A549 (cell line): ENCODE results near the gene VIPR2. TPM values are rescaled to one million over a fixed set of nuclear protein-coding genes. Genes with fewer than 3 reads are reported as not detected.
A peak's percentile ranks its signal among the peaks of the same experiment; 100 is the strongest.

Experiments used
- ATAC-seq, 2 experiments: fragments of 200-7000 bp in 1 of 2; fragments of >200 bp in 1 of 2; cut with Nextera tagmentation in 1 of 2; cut with Tn5 transposase in 1 of 2; 3 replicates each; pipeline versions ENCODE4 v1.8.0 to v1.9.1; 2018 to 2020; ENCODE audit warnings: mild to moderate bottlenecking in 1 of 2, moderate library complexity in 1 of 2
- CTCF ChIA-PET: fragments of 300-600 bp; sonication (Branson Sonifier 250); formaldehyde crosslinking; extraction: SDS; loops from one replicate; lab custom pipeline; 2021; ENCODE audit warnings: antibody characterized with exemption, inconsistent platforms; lab: Yijun Ruan, JAX
- POLR2A ChIA-PET: fragments of 350-600 bp; formaldehyde crosslinking; extraction: SDS; loops from one replicate; lab custom pipeline; 2021; ENCODE audit warnings: antibody characterized with exemption, inconsistent platforms; lab: Yijun Ruan, JAX
- DNase-seq, 2 experiments: peaks; one replicate each; pipeline versions ENCODE4 v3.0.0 to v3.0.0-alpha.2; 2011 to 2016; ENCODE audit warnings: low read depth in 1 of 2, low spot score in 1 of 2
- FAIRE-seq: peaks from 2 replicates; lab custom pipeline; 2011; peaks lifted over from hg19 to GRCh38; lab: Jason Lieb, UNC
- H3K27ac ChIP-seq, 2 experiments: fragments of >200 bp; sonication (Bioruptor Twin); formaldehyde crosslinking; 3 replicates each; pipeline ENCODE4 v1.5.1; 2016 to 2017
- H3K4me1 ChIP-seq: fragments of >200 bp; sonication (Bioruptor Twin); formaldehyde crosslinking; 3 replicates; pipeline ENCODE4 v1.6.1; 2016
- H3K4me2 ChIP-seq: fragments of >200 bp; sonication (Bioruptor Twin); formaldehyde crosslinking; 3 replicates; pipeline ENCODE4 v1.6.1; 2016
- H3K4me3 ChIP-seq: fragments of >200 bp; sonication (Bioruptor Twin); formaldehyde crosslinking; 3 replicates; pipeline ENCODE4 v1.5.1; 2016
- H3K9me3 ChIP-seq: fragments of >200 bp; sonication (Bioruptor Twin); formaldehyde crosslinking; 3 replicates; pipeline ENCODE4 v1.6.1; 2016
- CEBPB ChIP-seq, 2 experiments: fragments of >200 bp in 1 of 2; sonication (Bioruptor Twin) in 1 of 2; formaldehyde crosslinking in 1 of 2; IDR thresholded peaks; 2 replicates each; pipeline ENCODE4 v1.6.1; 2012 to 2016
- CHD2 ChIP-seq: fragments of 150-350 bp; IDR thresholded peaks from 2 replicates; pipeline ENCODE4 v1.6.1; 2014; ENCODE audit warnings: low read length; ENCODE audit not compliant: partially characterized antibody
- EHMT2 ChIP-seq: fragments of 200-600 bp; sonication (generic); IDR thresholded peaks from 2 replicates; pipeline ENCODE4 v1.6.1; 2016; ENCODE audit warnings: antibody characterized with exemption, low read depth, mild to moderate bottlenecking, moderate library complexity
- FOSB ChIP-seq: fragments of 250-450 bp; sonication (Bioruptor Pico); IDR thresholded peaks from 2 replicates; pipeline ENCODE4 v1.5.0; 2020; ENCODE audit warnings: mild to moderate bottlenecking, moderate library complexity
- FOXS1 ChIP-seq: fragments of 250-450 bp; sonication (Bioruptor Pico); IDR thresholded peaks from 2 replicates; pipeline ENCODE4 v1.5.0; 2020; ENCODE audit warnings: mild to moderate bottlenecking, moderate library complexity
- GATA3 ChIP-seq: IDR thresholded peaks from 2 replicates; pipeline ENCODE4 v1.6.1; 2012; ENCODE audit warnings: borderline replicate concordance
- HDAC2 ChIP-seq: fragments of 200-600 bp; sonication (generic); IDR thresholded peaks from 2 replicates; pipeline ENCODE4 v1.6.1; 2016
- HOXB13 ChIP-seq: fragments of 250-450 bp; sonication (Bioruptor Pico); IDR thresholded peaks from 2 replicates; pipeline ENCODE4 v1.5.0; 2020; ENCODE audit warnings: low read depth, mild to moderate bottlenecking, moderate library complexity
- JUN ChIP-seq, 2 experiments: fragments of >200 bp; sonication (Bioruptor Twin); formaldehyde crosslinking; IDR thresholded peaks; 2 replicates in 1 of 2; 3 replicates in 1 of 2; pipeline ENCODE4 v1.6.1; 2016 to 2017
- KDM5A ChIP-seq: fragments of 200-600 bp; sonication (generic); IDR thresholded peaks from 2 replicates; pipeline ENCODE4 v1.6.1; 2016; ENCODE audit warnings: antibody characterized with exemption, mild to moderate bottlenecking
- MAFK ChIP-seq: fragments of 450-650 bp; IDR thresholded peaks from 2 replicates; pipeline ENCODE4 v1.6.1; 2014; ENCODE audit not compliant: partially characterized antibody
- MAZ ChIP-seq: fragments of 150-350 bp; IDR thresholded peaks from 2 replicates; pipeline ENCODE4 v1.6.1; 2014; ENCODE audit warnings: antibody characterized with exemption, low read depth, low read length, borderline replicate concordance
- NFE2L2 ChIP-seq: fragments of 150-350 bp; conservative IDR thresholded peaks from 2 replicates; pipeline ENCODE4 v1.6.1; 2014; ENCODE audit warnings: low read length
- NR3C1 ChIP-seq: fragments of >200 bp; sonication (Bioruptor Twin); formaldehyde crosslinking; IDR thresholded peaks from 3 replicates; pipeline ENCODE4 v1.6.1; 2017
- PHF8 ChIP-seq: fragments of 200-600 bp; sonication (generic); IDR thresholded peaks from 2 replicates; pipeline ENCODE4 v1.6.1; 2016; ENCODE audit warnings: low read depth, mild to moderate bottlenecking, antibody characterized with exemption, moderate library complexity, borderline replicate concordance
- RAD21 ChIP-seq, 2 experiments: fragments of >200 bp in 1 of 2; sonication (Bioruptor Twin) in 1 of 2; formaldehyde crosslinking in 1 of 2; IDR thresholded peaks in 1 of 2; conservative IDR thresholded peaks in 1 of 2; 2 replicates in 1 of 2; 3 replicates in 1 of 2; pipeline ENCODE4 v1.6.1; 2012 to 2018; ENCODE audit warnings: inconsistent platforms in 1 of 2
- RARB ChIP-seq: fragments of 250-450 bp; sonication (Bioruptor Pico); IDR thresholded peaks from 2 replicates; pipeline ENCODE4 v1.8.0; 2021; ENCODE audit warnings: mild to moderate bottlenecking, moderate library complexity
- RCOR1 ChIP-seq: fragments of 150-350 bp; IDR thresholded peaks from 2 replicates; pipeline ENCODE4 v1.6.1; 2014; ENCODE audit warnings: antibody characterized with exemption, low read length, low read depth
- RNF2 ChIP-seq: fragments of 200-600 bp; sonication (generic); IDR thresholded peaks from 2 replicates; pipeline ENCODE4 v1.6.1; 2016; ENCODE audit warnings: low read depth, mild to moderate bottlenecking, antibody characterized with exemption, moderate library complexity, borderline replicate concordance
- SMC3 ChIP-seq: fragments of >200 bp; sonication (Bioruptor Twin); formaldehyde crosslinking; IDR thresholded peaks from 3 replicates; pipeline ENCODE4 v1.6.1; 2018; ENCODE audit warnings: inconsistent platforms
- ZSCAN20 ChIP-seq: fragments of 250-450 bp; sonication (Bioruptor Pico); IDR thresholded peaks from 2 replicates; pipeline ENCODE4 v1.8.0; 2022; ENCODE audit warnings: mild to moderate bottlenecking, moderate library complexity
- WGBS: methylation state at CpG from one replicate; pipeline ENCODE4 v1.1.6; 2017; ENCODE audit errors: missing lambda C conversion rate; 5-methylcytosine and 5-hydroxymethylcytosine counted together
- polyA plus RNA-seq, 4 experiments: library from polyadenylated mRNA; depleted of rRNA in 3 of 4; stranded (reverse); fragments of >200 nt; fragmentation: RNase III in 1 of 4; extraction: RNeasy Plus Mini Kit Qiagen cat#74134 plus additional on column Dnase treatment in 1 of 4; gene quantifications; 2 replicates in 3 of 4; 3 replicates in 1 of 4; pipeline ENCODE4 v1.2.3, GENCODE V29; 2011 to 2017
- TF ChIP-seq, protein P1 (sequence below): fragments of 250-450 bp; sonication (Bioruptor Pico); IDR thresholded peaks from 2 replicates; pipeline ENCODE4 v1.5.0; 2021; ENCODE audit warnings: mild to moderate bottlenecking, moderate library complexity, borderline replicate concordance
- TF ChIP-seq, protein P2 (sequence below): fragments of 150-350 bp; IDR thresholded peaks from 2 replicates; pipeline ENCODE4 v1.6.1; 2014; ENCODE audit warnings: low read depth, mild to moderate bottlenecking, low read length
- TF ChIP-seq, protein P3 (sequence below): IDR thresholded peaks from 2 replicates; pipeline ENCODE4 v1.6.1; 2012; ENCODE audit warnings: low read depth, borderline replicate concordance
- TF ChIP-seq, protein P4 (sequence below): IDR thresholded peaks from 2 replicates; pipeline ENCODE4 v1.6.1; 2012
- TF ChIP-seq, protein P5 (sequence below): fragments of >200 bp; sonication (Bioruptor Twin); formaldehyde crosslinking; IDR thresholded peaks from 3 replicates; pipeline ENCODE4 v1.6.1; 2016

Gene VIPR2
- polyA plus RNA-seq, 2 of the 4 experiments (the other 2 are of a cell fraction) = not detected

DNA sequence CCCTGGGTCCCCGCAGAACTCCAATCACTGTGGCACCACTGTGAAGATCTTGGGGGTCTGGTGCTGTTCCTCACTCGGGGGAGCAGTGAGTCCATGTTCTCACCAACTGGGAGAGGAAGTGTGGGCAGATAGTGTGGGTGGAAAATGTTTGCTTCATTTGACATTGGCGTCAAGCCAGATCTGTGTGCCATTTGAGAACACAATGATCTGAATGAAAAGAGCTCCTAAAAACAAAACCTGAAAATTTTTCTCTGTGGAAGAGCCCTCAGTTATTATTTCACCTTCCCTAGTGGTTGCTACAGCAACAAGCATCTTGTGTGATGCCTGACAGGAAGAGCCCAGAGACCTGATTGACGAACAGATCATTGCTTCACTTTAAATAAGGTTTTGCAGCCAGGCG, 125.6 kb downstream of the VIPR2 start:
- POLR2A ChIA-PET = no interaction called here
- H3K4me1 ChIP-seq = peaks cover 59% of the 10 kb centered on the region
- no peak overlapping the region for H3K4me2 ChIP-seq
- FAIRE-seq (no peak), ATAC-seq (no peak), DNase-seq (no peak)
- no peak overlapping the region for H3K4me3 ChIP-seq
- TF ChIP-seq FOXS1 (no peak), SMC3 (no peak), RNF2 (no peak), FOSB (CRISPR knock-in tag) (no peak), NR3C1 (no peak), ZSCAN20 (CRISPR knock-in tag) (no peak), MAFK (no peak), MAZ (no peak), RAD21 (conservative IDR thresholded peaks at IDR 0.05 in 1 of 2, IDR thresholded peaks at IDR 0.05 in 1 of 2) (no peak), RCOR1 (no peak)
- peak overlapping the region; percentile 46 to 94; a peak in 5 of 6 replicates for H3K27ac ChIP-seq
- CTCF ChIA-PET = interaction anchor here (1.3 kb wide), 1 partner anchor 323 kb away, joined by 3 read pairs; no protein-coding TSS in a partner anchor
- WGBS = 69% methylated on average over 5 of the region's 5 CpGs
- H3K9me3 ChIP-seq = no peaks in the 10 kb centered on the region

DNA sequence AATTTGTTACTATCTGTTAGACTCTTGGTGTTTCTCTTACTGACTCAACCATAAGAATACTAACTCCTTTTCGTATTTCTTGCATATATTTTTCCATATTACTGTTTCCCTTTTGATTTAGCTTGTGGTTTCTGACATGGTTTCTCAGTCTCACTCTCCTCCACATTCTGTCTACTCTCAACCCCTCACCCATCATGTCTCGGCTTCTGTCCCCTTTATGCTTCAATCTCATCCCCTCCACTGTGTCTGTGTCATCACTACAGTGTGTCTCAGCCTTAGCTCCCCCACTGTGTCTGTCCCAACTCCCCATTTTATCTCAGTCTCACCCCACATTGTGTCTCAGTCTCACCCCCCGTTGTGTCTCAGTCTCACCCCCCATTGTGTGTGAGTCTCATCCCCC, 126.9 kb downstream of the VIPR2 start:
- H3K4me2 ChIP-seq = no peak overlapping the region
- peak overlapping the region; percentile 94 to 97 for H3K27ac ChIP-seq
- WGBS = 87% methylated on average over 2 of the region's 3 CpGs
- no peak for ATAC-seq
- ChIA-PET POLR2A (no interaction called here), CTCF (no interaction called here)
- H3K9me3 ChIP-seq = no peaks in the 10 kb centered on the region
- peaks cover 67% of the 10 kb centered on the region for H3K4me1 ChIP-seq
- TF ChIP-seq, protein P1, sequence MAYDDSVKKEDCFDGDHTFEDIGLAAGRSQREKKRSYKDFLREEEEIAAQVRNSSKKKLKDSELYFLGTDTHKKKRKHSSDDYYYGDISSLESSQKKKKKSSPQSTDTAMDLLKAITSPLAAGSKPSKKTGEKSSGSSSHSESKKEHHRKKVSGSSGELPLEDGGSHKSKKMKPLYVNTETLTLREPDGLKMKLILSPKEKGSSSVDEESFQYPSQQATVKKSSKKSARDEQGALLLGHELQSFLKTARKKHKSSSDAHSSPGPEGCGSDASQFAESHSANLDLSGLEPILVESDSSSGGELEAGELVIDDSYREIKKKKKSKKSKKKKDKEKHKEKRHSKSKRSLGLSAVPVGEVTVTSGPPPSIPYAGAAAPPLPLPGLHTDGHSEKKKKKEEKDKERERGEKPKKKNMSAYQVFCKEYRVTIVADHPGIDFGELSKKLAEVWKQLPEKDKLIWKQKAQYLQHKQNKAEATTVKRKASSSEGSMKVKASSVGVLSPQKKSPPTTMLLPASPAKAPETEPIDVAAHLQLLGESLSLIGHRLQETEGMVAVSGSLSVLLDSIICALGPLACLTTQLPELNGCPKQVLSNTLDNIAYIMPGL (CRISPR knock-in tag) = no peak
- TF ChIP-seq EHMT2 (no peak), RNF2 (no peak)
- DNase-seq = no peak
- FAIRE-seq = no peak
- no peak overlapping the region for H3K4me3 ChIP-seq

DNA sequence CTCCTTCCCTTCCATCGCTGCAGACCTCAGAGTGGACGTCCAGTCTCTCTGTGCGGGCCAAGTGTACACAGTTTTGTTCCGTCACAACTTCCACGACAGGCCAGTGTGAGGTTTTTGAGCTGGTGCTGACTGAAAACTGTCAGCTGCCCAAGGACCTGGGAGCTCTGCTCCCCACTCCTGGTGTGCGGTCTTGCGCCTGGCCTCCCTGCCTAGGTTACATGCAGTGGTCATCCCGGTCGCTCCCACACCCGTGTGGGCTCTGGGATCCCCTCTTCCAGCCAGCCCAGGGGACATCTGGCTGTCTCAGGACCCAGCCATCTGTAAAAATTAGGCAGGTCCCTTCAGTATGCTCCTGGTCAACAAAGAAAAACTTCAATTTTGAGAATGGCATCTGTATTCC, 127.5 kb downstream of the VIPR2 start:
- Histone ChIP-seq H3K4me3 (no peak overlapping the region), H3K4me2 (no peak overlapping the region), H3K9me3 (no peaks in the 10 kb centered on the region), H3K27ac (peak overlapping the region; percentile 94 to 97), H3K4me1 (peaks cover 67% of the 10 kb centered on the region)
- WGBS = 93% methylated on average over 10 of the region's 10 CpGs
- DNase-seq (no peak), ATAC-seq (no peak), FAIRE-seq (no peak)
- CTCF ChIA-PET = no interaction called here
- no peak for TF ChIP-seq PHF8
- TF ChIP-seq NFE2L2 = no peak
- TF ChIP-seq, protein P2, sequence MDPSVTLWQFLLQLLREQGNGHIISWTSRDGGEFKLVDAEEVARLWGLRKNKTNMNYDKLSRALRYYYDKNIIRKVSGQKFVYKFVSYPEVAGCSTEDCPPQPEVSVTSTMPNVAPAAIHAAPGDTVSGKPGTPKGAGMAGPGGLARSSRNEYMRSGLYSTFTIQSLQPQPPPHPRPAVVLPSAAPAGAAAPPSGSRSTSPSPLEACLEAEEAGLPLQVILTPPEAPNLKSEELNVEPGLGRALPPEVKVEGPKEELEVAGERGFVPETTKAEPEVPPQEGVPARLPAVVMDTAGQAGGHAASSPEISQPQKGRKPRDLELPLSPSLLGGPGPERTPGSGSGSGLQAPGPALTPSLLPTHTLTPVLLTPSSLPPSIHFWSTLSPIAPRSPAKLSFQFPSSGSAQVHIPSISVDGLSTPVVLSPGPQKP = no peak
- TF ChIP-seq RARB = no peak
- TF ChIP-seq CEBPB (IDR thresholded peaks at IDR 0.05) = no peak
- TF ChIP-seq, protein P3, sequence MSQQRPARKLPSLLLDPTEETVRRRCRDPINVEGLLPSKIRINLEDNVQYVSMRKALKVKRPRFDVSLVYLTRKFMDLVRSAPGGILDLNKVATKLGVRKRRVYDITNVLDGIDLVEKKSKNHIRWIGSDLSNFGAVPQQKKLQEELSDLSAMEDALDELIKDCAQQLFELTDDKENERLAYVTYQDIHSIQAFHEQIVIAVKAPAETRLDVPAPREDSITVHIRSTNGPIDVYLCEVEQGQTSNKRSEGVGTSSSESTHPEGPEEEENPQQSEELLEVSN = no peak
- TF ChIP-seq GATA3 = no peak
- no peak for TF ChIP-seq HOXB13 (CRISPR knock-in tag)
- TF ChIP-seq, protein P4, sequence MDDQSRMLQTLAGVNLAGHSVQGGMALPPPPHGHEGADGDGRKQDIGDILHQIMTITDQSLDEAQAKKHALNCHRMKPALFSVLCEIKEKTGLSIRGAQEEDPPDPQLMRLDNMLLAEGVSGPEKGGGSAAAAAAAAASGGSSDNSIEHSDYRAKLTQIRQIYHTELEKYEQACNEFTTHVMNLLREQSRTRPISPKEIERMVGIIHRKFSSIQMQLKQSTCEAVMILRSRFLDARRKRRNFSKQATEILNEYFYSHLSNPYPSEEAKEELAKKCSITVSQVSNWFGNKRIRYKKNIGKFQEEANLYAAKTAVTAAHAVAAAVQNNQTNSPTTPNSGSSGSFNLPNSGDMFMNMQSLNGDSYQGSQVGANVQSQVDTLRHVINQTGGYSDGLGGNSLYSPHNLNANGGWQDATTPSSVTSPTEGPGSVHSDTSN = no peak
- TF ChIP-seq, protein P5, sequence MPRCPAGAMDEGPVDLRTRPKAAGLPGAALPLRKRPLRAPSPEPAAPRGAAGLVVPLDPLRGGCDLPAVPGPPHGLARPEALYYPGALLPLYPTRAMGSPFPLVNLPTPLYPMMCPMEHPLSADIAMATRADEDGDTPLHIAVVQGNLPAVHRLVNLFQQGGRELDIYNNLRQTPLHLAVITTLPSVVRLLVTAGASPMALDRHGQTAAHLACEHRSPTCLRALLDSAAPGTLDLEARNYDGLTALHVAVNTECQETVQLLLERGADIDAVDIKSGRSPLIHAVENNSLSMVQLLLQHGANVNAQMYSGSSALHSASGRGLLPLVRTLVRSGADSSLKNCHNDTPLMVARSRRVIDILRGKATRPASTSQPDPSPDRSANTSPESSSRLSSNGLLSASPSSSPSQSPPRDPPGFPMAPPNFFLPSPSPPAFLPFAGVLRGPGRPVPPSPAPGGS = no peak
- no peak for TF ChIP-seq KDM5A
- TF ChIP-seq CHD2 = no peak
- TF ChIP-seq HDAC2 = no peak
- no peak for TF ChIP-seq JUN (IDR thresholded peaks at IDR 0.05)
- no peak for TF ChIP-seq EHMT2
- no peak for TF ChIP-seq RAD21 (conservative IDR thresholded peaks at IDR 0.05 in 1 of 2, IDR thresholded peaks at IDR 0.05 in 1 of 2)
- POLR2A ChIA-PET = no interaction called here
